HepG2 (cell line): ENCODE data around the gene PPP2R5D. TPM values are rescaled to one million over a fixed set of nuclear protein-coding genes. Genes with fewer than 3 reads are reported as not detected.

Experiments
- AHDC1 ChIP-seq: sonication (generic); formaldehyde crosslinking; IDR thresholded peaks from 2 replicates; pipeline ENCODE4 v1.5.1; 2020; ENCODE audit warnings: mild to moderate bottlenecking, missing genetic modification reagents, borderline replicate concordance
- RFXAP ChIP-seq: sonication (generic); formaldehyde crosslinking; IDR thresholded peaks from 2 replicates; pipeline ENCODE4 v1.4.0; 2020; ENCODE audit warnings: missing genetic modification reagents, borderline replicate concordance
- SYNCRIP ChIP-seq: fragments of 200-400 bp; formaldehyde crosslinking; IDR thresholded peaks from 2 replicates; pipeline ENCODE4 v1.6.1; 2018; ENCODE audit warnings: mild to moderate bottlenecking, low read depth, low read length; ENCODE audit not compliant: insufficient read depth
- ZFP41 ChIP-seq: sonication (generic); formaldehyde crosslinking; IDR thresholded peaks from 2 replicates; pipeline ENCODE4 v1.4.0; 2020; ENCODE audit warnings: mild to moderate bottlenecking, missing genetic modification reagents, borderline replicate concordance
- ZMYM2 ChIP-seq: sonication (generic); formaldehyde crosslinking; IDR thresholded peaks from 2 replicates; pipeline ENCODE4 v1.8.0; 2022; ENCODE audit warnings: mild to moderate bottlenecking, missing genetic modification reagents
- ZNF281 ChIP-seq: sonication (generic); formaldehyde crosslinking; IDR thresholded peaks from 2 replicates; pipeline ENCODE4 v1.4.0; 2020; ENCODE audit warnings: missing genetic modification reagents, borderline replicate concordance
- ZNF350 ChIP-seq: sonication (generic); formaldehyde crosslinking; IDR thresholded peaks from 2 replicates; pipeline ENCODE4 v1.4.0; 2020; ENCODE audit warnings: mild to moderate bottlenecking, low read depth, missing genetic modification reagents, borderline replicate concordance
- ZNF816 ChIP-seq: sonication (generic); formaldehyde crosslinking; IDR thresholded peaks from 2 replicates; pipeline ENCODE4 v1.8.0; 2022; ENCODE audit warnings: missing genetic modification reagents, mild to moderate bottlenecking, borderline replicate concordance
- ZNF850 ChIP-seq: sonication (generic); formaldehyde crosslinking; conservative IDR thresholded peaks from 2 replicates; pipeline ENCODE4 v1.9.0; 2021; ENCODE audit warnings: mild to moderate bottlenecking, missing genetic modification reagents
- polyA plus RNA-seq, 8 experiments: library from polyadenylated mRNA; depleted of rRNA in 3 of 8; stranded (reverse) in 7 of 8; unstranded in 1 of 8; fragments of >200 nt; fragmentation: Illumina TruSeq in 4 of 8; extraction: Trizol in 4 of 8; gene quantifications; 2 replicates each; pipeline versions ENCODE4 v1.2.1 to v1.2.3, GENCODE V29; 2011 to 2016; ENCODE audit warnings: low read depth in 4 of 8, missing spikeins in 1 of 8, mixed read lengths in 1 of 8; ENCODE audit not compliant: insufficient read depth in 1 of 8
- total RNA-seq, 5 experiments: library from RNA; depleted of rRNA; stranded (reverse); fragments of >200 nt; fragmentation: Illumina TruSeq; extraction: Trizol; gene quantifications; 2 replicates each; pipeline ENCODE4 v1.2.3, GENCODE V29; 2016; ENCODE audit warnings: low read depth in 1 of 5
- TF ChIP-seq, protein P1 (sequence below): IDR thresholded peaks from 2 replicates; pipeline ENCODE4 v1.6.1; 2016; ENCODE audit warnings: low read depth, missing genetic modification reagents, missing compliant biosample characterization
- TF ChIP-seq, protein P2 (sequence below): sonication (generic); formaldehyde crosslinking; IDR thresholded peaks from 2 replicates; pipeline ENCODE4 v1.4.0; 2020; ENCODE audit warnings: mild to moderate bottlenecking, missing genetic modification reagents, borderline replicate concordance

Gene PPP2R5D
- total and polyA plus RNA-seq, 2 of the 13 experiments (the other 11 are each of a cell fraction or from before 2014, with no cell fraction given), result 53.7 to 60.4 TPM

DNA sequence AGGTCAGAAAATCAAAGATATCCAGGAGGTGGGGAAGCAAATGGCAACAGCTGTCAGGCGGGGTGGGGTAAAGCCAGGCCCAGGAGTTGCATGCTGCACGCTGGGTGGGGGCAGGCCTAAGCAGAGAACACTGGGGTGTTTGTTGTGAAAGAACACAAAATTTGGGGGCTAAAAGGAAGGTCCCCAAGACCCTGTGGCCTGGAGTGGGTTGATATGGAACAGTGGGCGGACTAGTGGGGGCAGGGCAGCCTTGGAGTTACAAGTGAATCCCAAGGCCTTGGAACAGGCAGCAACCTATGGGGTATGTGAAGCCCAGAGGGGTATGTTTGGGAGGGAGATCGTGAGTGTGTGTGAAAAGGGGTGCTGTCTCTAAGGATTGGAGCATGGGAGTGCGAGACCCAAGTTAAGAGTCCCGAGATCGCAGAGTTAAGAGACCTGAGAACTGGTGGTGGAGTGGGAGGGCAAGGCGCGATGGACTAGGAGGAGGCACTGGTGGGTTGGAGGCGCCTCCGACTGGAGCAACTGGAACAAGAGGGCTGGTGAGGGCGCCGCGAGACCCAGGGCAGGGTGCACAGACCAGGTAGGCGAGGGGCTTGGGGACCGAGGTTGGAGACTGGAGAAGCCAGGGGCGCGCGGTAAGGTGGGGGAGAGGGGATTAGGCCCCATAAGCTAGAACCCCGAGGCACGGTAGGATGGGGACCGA, 68.6 kb downstream of the PPP2R5D start (continued):
- TF ChIP-seq, protein P1, sequence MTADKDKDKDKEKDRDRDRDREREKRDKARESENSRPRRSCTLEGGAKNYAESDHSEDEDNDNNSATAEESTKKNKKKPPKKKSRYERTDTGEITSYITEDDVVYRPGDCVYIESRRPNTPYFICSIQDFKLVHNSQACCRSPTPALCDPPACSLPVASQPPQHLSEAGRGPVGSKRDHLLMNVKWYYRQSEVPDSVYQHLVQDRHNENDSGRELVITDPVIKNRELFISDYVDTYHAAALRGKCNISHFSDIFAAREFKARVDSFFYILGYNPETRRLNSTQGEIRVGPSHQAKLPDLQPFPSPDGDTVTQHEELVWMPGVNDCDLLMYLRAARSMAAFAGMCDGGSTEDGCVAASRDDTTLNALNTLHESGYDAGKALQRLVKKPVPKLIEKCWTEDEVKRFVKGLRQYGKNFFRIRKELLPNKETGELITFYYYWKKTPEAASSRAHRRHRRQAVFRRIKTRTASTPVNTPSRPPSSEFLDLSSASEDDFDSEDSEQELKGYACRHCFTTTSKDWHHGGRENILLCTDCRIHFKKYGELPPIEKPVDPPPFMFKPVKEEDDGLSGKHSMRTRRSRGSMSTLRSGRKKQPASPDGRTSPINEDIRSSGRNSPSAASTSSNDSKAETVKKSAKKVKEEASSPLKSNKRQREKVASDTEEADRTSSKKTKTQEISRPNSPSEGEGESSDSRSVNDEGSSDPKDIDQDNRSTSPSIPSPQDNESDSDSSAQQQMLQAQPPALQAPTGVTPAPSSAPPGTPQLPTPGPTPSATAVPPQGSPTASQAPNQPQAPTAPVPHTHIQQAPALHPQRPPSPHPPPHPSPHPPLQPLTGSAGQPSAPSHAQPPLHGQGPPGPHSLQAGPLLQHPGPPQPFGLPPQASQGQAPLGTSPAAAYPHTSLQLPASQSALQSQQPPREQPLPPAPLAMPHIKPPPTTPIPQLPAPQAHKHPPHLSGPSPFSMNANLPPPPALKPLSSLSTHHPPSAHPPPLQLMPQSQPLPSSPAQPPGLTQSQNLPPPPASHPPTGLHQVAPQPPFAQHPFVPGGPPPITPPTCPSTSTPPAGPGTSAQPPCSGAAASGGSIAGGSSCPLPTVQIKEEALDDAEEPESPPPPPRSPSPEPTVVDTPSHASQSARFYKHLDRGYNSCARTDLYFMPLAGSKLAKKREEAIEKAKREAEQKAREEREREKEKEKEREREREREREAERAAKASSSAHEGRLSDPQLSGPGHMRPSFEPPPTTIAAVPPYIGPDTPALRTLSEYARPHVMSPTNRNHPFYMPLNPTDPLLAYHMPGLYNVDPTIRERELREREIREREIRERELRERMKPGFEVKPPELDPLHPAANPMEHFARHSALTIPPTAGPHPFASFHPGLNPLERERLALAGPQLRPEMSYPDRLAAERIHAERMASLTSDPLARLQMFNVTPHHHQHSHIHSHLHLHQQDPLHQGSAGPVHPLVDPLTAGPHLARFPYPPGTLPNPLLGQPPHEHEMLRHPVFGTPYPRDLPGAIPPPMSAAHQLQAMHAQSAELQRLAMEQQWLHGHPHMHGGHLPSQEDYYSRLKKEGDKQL (CRISPR knock-in tag), result no peak
- TF ChIP-seq ZMYM2 (CRISPR knock-in tag) (no peak), ZNF816 (CRISPR knock-in tag) (peak; percentile 74; the same call in 1 of the 2 replicates), ZNF350 (CRISPR knock-in tag) (no peak), AHDC1 (CRISPR knock-in tag) (peak; percentile 57), RFXAP (CRISPR knock-in tag) (0 out of 2 replicates have a peak, but pooled peaks have one; percentile 37), ZNF281 (CRISPR knock-in tag) (peak; percentile 66; the same call in 1 of the 2 replicates), ZFP41 (0 out of 2 replicates have a peak, but pooled peaks have one; percentile 41), SYNCRIP (no peak), ZNF850 (0 out of 2 replicates have a peak, but pooled peaks have one; percentile 7)
- TF ChIP-seq, protein P2, sequence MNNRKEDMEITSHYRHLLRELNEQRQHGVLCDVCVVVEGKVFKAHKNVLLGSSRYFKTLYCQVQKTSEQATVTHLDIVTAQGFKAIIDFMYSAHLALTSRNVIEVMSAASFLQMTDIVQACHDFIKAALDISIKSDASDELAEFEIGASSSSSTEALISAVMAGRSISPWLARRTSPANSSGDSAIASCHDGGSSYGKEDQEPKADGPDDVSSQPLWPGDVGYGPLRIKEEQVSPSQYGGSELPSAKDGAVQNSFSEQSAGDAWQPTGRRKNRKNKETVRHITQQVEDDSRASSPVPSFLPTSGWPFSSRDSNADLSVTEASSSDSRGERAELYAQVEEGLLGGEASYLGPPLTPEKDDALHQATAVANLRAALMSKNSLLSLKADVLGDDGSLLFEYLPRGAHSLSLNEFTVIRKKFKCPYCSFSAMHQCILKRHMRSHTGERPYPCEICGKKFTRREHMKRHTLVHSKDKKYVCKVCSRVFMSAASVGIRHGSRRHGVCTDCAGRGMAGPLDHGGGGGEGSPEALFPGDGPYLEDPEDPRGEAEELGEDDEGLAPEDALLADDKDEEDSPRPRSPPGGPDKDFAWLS (CRISPR knock-in tag), result 0 out of 2 replicates have a peak, but pooled peaks have one; percentile 89
